A549 (cell line): ENCODE data around the gene CPA3. TPM values are rescaled to one million over a fixed set of nuclear protein-coding genes. Genes with fewer than 3 reads are reported as not detected.
A peak's percentile ranks its signal among the peaks of the same experiment; 100 is the strongest.

ENCODE experiments used
- ATAC-seq, 2 experiments: fragments of 200-7000 bp in 1 of 2; fragments of >200 bp in 1 of 2; cut with Nextera tagmentation in 1 of 2; cut with Tn5 transposase in 1 of 2; 3 replicates each; pipeline versions ENCODE4 v1.8.0 to v1.9.1; 2018 to 2020; ENCODE audit warnings: mild to moderate bottlenecking in 1 of 2, moderate library complexity in 1 of 2
- CTCF ChIA-PET: fragments of 300-600 bp; sonication (Branson Sonifier 250); formaldehyde crosslinking; extraction: SDS; loops from one replicate; lab custom pipeline; 2021; ENCODE audit warnings: antibody characterized with exemption, inconsistent platforms; lab: Yijun Ruan, JAX
- POLR2A ChIA-PET: fragments of 350-600 bp; formaldehyde crosslinking; extraction: SDS; loops from one replicate; lab custom pipeline; 2021; ENCODE audit warnings: antibody characterized with exemption, inconsistent platforms; lab: Yijun Ruan, JAX
- DNase-seq, 2 experiments: peaks; one replicate each; pipeline versions ENCODE4 v3.0.0 to v3.0.0-alpha.2; 2011 to 2016; ENCODE audit warnings: low read depth in 1 of 2, low spot score in 1 of 2
- FAIRE-seq: peaks from 2 replicates; lab custom pipeline; 2011; peaks lifted over from hg19 to GRCh38; lab: Jason Lieb, UNC
- H3K27ac ChIP-seq, 2 experiments: fragments of >200 bp; sonication (Bioruptor Twin); formaldehyde crosslinking; 3 replicates each; pipeline ENCODE4 v1.5.1; 2016 to 2017
- H3K4me1 ChIP-seq: fragments of >200 bp; sonication (Bioruptor Twin); formaldehyde crosslinking; 3 replicates; pipeline ENCODE4 v1.6.1; 2016
- H3K4me2 ChIP-seq: fragments of >200 bp; sonication (Bioruptor Twin); formaldehyde crosslinking; 3 replicates; pipeline ENCODE4 v1.6.1; 2016
- H3K4me3 ChIP-seq: fragments of >200 bp; sonication (Bioruptor Twin); formaldehyde crosslinking; 3 replicates; pipeline ENCODE4 v1.5.1; 2016
- H3K9me3 ChIP-seq: fragments of >200 bp; sonication (Bioruptor Twin); formaldehyde crosslinking; 3 replicates; pipeline ENCODE4 v1.6.1; 2016
- BCL3 ChIP-seq: fragments of >200 bp; sonication (Bioruptor Twin); formaldehyde crosslinking; IDR thresholded peaks from 3 replicates; pipeline ENCODE4 v1.6.1; 2016
- CBX2 ChIP-seq: fragments of 200-600 bp; sonication (generic); IDR thresholded peaks from 2 replicates; pipeline ENCODE4 v1.6.1; 2016; ENCODE audit warnings: low read depth, mild to moderate bottlenecking, borderline replicate concordance
- CHD2 ChIP-seq: fragments of 150-350 bp; IDR thresholded peaks from 2 replicates; pipeline ENCODE4 v1.6.1; 2014; ENCODE audit warnings: low read length; ENCODE audit not compliant: partially characterized antibody
- EHMT2 ChIP-seq: fragments of 200-600 bp; sonication (generic); IDR thresholded peaks from 2 replicates; pipeline ENCODE4 v1.6.1; 2016; ENCODE audit warnings: antibody characterized with exemption, low read depth, mild to moderate bottlenecking, moderate library complexity
- ESRRA ChIP-seq: fragments of 150-350 bp; IDR thresholded peaks from 2 replicates; pipeline ENCODE4 v1.6.1; 2014; ENCODE audit warnings: mild to moderate bottlenecking, low read length, borderline replicate concordance
- FOXS1 ChIP-seq: fragments of 250-450 bp; sonication (Bioruptor Pico); IDR thresholded peaks from 2 replicates; pipeline ENCODE4 v1.5.0; 2020; ENCODE audit warnings: mild to moderate bottlenecking, moderate library complexity
- HOXA7 ChIP-seq: fragments of 250-450 bp; sonication (Bioruptor Pico); IDR thresholded peaks from 2 replicates; pipeline ENCODE4 v1.5.0; 2020; ENCODE audit warnings: mild to moderate bottlenecking, moderate library complexity
- HOXB13 ChIP-seq: fragments of 250-450 bp; sonication (Bioruptor Pico); IDR thresholded peaks from 2 replicates; pipeline ENCODE4 v1.5.0; 2020; ENCODE audit warnings: low read depth, mild to moderate bottlenecking, moderate library complexity
- MAFK ChIP-seq: fragments of 450-650 bp; IDR thresholded peaks from 2 replicates; pipeline ENCODE4 v1.6.1; 2014; ENCODE audit not compliant: partially characterized antibody
- MAX ChIP-seq: IDR thresholded peaks from 2 replicates; pipeline ENCODE4 v1.6.1; 2012
- NFE2L2 ChIP-seq: fragments of 150-350 bp; conservative IDR thresholded peaks from 2 replicates; pipeline ENCODE4 v1.6.1; 2014; ENCODE audit warnings: low read length
- NPAS2 ChIP-seq: fragments of 250-450 bp; sonication (Bioruptor Pico); IDR thresholded peaks from 2 replicates; pipeline ENCODE4 v1.8.0; 2022; ENCODE audit warnings: mild to moderate bottlenecking, moderate library complexity, borderline replicate concordance
- NR3C1 ChIP-seq: fragments of >200 bp; sonication (Bioruptor Twin); formaldehyde crosslinking; IDR thresholded peaks from 3 replicates; pipeline ENCODE4 v1.6.1; 2017
- POLR2A ChIP-seq: IDR thresholded peaks from 2 replicates; pipeline ENCODE4 v1.6.1; 2012; ENCODE audit warnings: mild to moderate bottlenecking, low read length
- POLR2AphosphoS2 ChIP-seq: conservative IDR thresholded peaks from 2 replicates; pipeline ENCODE4 v1.6.1; 2012; ENCODE audit warnings: low read length, improper control_type of control experiment, inconsistent platforms
- RFX5 ChIP-seq: fragments of 450-650 bp; IDR thresholded peaks from 2 replicates; pipeline ENCODE4 v1.7.1; 2014; ENCODE audit warnings: antibody characterized with exemption, mild to moderate bottlenecking, moderate library complexity
- TP53 ChIP-seq: fragments of 250-450 bp; sonication (Bioruptor Pico); IDR thresholded peaks from 2 replicates; pipeline ENCODE4 v1.5.0; 2021; ENCODE audit warnings: mild to moderate bottlenecking, moderate library complexity
- ZFP36 ChIP-seq: fragments of 450-650 bp; IDR thresholded peaks from 2 replicates; pipeline ENCODE4 v1.6.1; 2014; ENCODE audit warnings: borderline replicate concordance; ENCODE audit not compliant: partially characterized antibody
- WGBS: methylation state at CpG from one replicate; pipeline ENCODE4 v1.1.6; 2017; ENCODE audit errors: missing lambda C conversion rate; 5-methylcytosine and 5-hydroxymethylcytosine counted together
- polyA plus RNA-seq, 4 experiments: library from polyadenylated mRNA; depleted of rRNA in 3 of 4; stranded (reverse); fragments of >200 nt; fragmentation: RNase III in 1 of 4; extraction: RNeasy Plus Mini Kit Qiagen cat#74134 plus additional on column Dnase treatment in 1 of 4; gene quantifications; 2 replicates in 3 of 4; 3 replicates in 1 of 4; pipeline ENCODE4 v1.2.3, GENCODE V29; 2011 to 2017
- TF ChIP-seq, protein P1 (sequence below): fragments of >200 bp; sonication (Bioruptor Twin); formaldehyde crosslinking; IDR thresholded peaks from 3 replicates; pipeline ENCODE4 v1.5.1; 2016

CPA3 gene
- polyA plus RNA-seq, 2 of the 4 experiments (the other 2 are of a cell fraction): not detected

- 95% methylated on average over 1 of the region's 1 CpG for WGBS
- FAIRE-seq: no peak
- POLR2A ChIA-PET: no interaction called here
Observed at GRCh38 chr3:148914936-148915690, 50.0 kb downstream of the CPA3 start.

DNA sequence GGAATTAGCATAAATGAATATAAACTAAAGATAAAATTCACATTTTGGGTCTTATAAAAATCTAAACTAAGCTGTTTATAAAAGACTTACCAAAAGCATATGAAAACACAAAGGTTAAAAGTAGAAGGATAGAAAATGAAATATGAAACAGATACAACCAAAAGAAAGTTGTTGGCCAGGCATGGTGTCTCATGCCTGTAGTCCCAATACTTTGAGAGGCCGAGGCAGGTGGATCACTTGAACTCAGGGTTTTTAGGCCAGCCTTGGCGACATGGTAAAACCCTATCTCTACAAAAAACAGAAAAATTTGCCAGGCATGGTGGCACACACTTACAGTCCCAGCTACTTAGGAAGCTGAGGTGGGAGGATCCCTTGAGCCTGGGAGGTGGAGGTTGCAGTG is 51.0 kb downstream of the CPA3 start:
- Histone ChIP-seq H3K9me3 (no peaks in the 10 kb centered on the region), H3K27ac (no peak overlapping the region), H3K4me2 (no peak overlapping the region), H3K4me3 (no peak overlapping the region), H3K4me1 (no peaks in the 10 kb centered on the region; the same call in 2 of the 3 replicates)
- DNase-seq (no peak), ATAC-seq (no peak), FAIRE-seq (no peak)
- ChIA-PET POLR2A (interaction anchor here (0.7 kb wide), 1 partner anchor 9 kb away, joined by 3 read pairs; no protein-coding TSS in a partner anchor), CTCF (interaction anchor here (1.4 kb wide), 1 partner anchor 28 kb away, joined by 4 read pairs; no protein-coding TSS in a partner anchor)
- TF ChIP-seq EHMT2: no peak
- TF ChIP-seq, protein P1, sequence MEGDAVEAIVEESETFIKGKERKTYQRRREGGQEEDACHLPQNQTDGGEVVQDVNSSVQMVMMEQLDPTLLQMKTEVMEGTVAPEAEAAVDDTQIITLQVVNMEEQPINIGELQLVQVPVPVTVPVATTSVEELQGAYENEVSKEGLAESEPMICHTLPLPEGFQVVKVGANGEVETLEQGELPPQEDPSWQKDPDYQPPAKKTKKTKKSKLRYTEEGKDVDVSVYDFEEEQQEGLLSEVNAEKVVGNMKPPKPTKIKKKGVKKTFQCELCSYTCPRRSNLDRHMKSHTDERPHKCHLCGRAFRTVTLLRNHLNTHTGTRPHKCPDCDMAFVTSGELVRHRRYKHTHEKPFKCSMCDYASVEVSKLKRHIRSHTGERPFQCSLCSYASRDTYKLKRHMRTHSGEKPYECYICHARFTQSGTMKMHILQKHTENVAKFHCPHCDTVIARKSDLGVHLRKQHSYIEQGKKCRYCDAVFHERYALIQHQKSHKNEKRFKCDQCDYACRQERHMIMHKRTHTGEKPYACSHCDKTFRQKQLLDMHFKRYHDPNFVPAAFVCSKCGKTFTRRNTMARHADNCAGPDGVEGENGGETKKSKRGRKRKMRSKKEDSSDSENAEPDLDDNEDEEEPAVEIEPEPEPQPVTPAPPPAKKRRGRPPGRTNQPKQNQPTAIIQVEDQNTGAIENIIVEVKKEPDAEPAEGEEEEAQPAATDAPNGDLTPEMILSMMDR: no peak
- TF ChIP-seq CHD2: no peak
- TF ChIP-seq CBX2: no peak
- TF ChIP-seq TP53 (CRISPR knock-in tag): no peak
- no peak for TF ChIP-seq ZFP36
- no peak for TF ChIP-seq HOXA7
- TF ChIP-seq NR3C1: no peak
- TF ChIP-seq NFE2L2: no peak
- TF ChIP-seq MAX: no peak
- no peak for TF ChIP-seq NPAS2 (CRISPR knock-in tag)
- WGBS: 73% methylated on average over 2 of the region's 2 CpGs

More at GRCh38 chr3:148914936-148915690, 50.0 kb downstream of the CPA3 start:
- DNase-seq (no peak), ATAC-seq (no peak)
- Histone ChIP-seq H3K9me3 (no peaks in the 10 kb centered on the region), H3K27ac (no peak overlapping the region), H3K4me3 (no peak overlapping the region), H3K4me2 (no peak overlapping the region)
- CTCF ChIA-PET: interaction anchor here (1.2 to 1.4 kb wide), 2 partner anchors 25 to 29 kb away, joined by 3 to 4 read pairs; no protein-coding TSS in a partner anchor
- TF ChIP-seq ESRRA (no peak), POLR2AphosphoS2 (no peak), MAFK (peak; percentile 42)
- TF ChIP-seq, all 56 proteins: peak for 1
- H3K4me1 ChIP-seq: no peaks in the 10 kb centered on the region; the same call in 2 of the 3 replicates

DNA sequence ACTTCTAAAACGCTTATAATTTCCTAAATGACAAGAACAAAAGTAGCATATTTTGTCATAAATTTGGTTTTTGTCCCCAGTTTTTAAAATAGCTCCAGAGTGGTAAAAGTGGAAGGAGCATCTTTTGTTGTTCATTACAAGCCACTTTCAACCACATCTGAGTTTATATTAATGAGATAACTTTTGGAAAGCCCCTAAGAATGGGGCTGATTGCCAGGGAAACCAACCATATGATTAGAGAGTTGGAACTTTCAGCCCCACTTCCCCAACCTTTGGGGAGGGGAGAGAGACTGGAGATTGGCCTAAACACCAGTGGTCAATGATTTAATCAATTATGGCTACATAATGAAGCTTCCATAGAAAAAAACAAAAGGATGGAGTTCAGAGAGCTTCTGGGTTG is 57.4 kb downstream of the CPA3 start:
- no peak for TF ChIP-seq RFX5
- no peak for TF ChIP-seq FOXS1 (CRISPR knock-in tag)
- no peak for TF ChIP-seq POLR2A
- TF ChIP-seq HOXB13 (CRISPR knock-in tag): no peak
- TF ChIP-seq MAFK: no peak
- CTCF ChIA-PET: no interaction called here
- POLR2A ChIA-PET: no interaction called here

GRCh38 chr3:148923592-148923991 is 58.5 kb downstream of the CPA3 start:
- Histone ChIP-seq H3K27ac (no peak overlapping the region), H3K9me3 (no peaks in the 10 kb centered on the region), H3K4me1 (no peaks in the 10 kb centered on the region), H3K4me2 (no peak overlapping the region), H3K4me3 (no peak overlapping the region)
- ATAC-seq: no peak
- no peak for TF ChIP-seq BCL3
- POLR2A ChIA-PET: no interaction called here
- CTCF ChIA-PET: no interaction called here
- no peak for DNase-seq
- no peak for FAIRE-seq

More for the DNA sequence above, 57.4 kb downstream of the CPA3 start:
- no peaks in the 10 kb centered on the region for H3K4me1 ChIP-seq
- H3K4me3 ChIP-seq: no peak overlapping the region
- no peak overlapping the region for H3K27ac ChIP-seq
- H3K9me3 ChIP-seq: no peaks in the 10 kb centered on the region
- 38% methylated on average over 1 of the region's 1 CpG for WGBS
- no peak for DNase-seq
- FAIRE-seq: no peak
- H3K4me2 ChIP-seq: no peak overlapping the region
- no peak for ATAC-seq
